Globus pallidus (tissue), 1 donor: ENCODE data around the gene MYBPC2.
A peak's percentile ranks its signal among the peaks of the same experiment; 100 is the strongest.

ENCODE experiments used
- DNase-seq: peaks from one replicate; pipeline ENCODE4 v3.0.0-alpha.2; 2015; ENCODE audit warnings: low spot score

Gene MYBPC2

GRCh38 chr19:50410109-50410508 lies 22.6 kb upstream of the MYBPC2 start:
- no peak for DNase-seq

DNA sequence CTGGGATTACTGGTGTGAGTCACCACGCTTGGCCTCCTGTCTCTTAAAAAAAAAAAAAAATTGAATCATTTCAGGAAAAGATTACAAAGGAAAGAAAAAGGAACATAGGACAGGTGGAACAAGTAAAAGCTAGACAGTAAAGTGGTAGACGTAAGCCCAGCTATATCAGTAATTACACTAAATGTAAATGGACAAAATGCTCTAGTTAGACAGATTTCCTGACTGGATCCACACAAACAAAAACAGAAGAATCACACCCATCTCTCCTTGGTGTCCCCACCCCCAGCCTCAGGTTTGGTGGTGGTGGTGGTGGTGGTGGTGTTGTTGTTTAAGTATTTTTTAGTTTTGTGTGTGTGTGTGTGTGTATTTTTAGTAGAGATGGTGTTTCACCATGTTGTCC lies 20.3 kb upstream of the MYBPC2 start:
- no peak for DNase-seq

GRCh38 chr19:50413096-50413495 lies 19.6 kb upstream of the MYBPC2 start:
- no peak for DNase-seq

- no peak for DNase-seq
Observed at GRCh38 chr19:50413531-50413930, 19.2 kb upstream of the MYBPC2 start.

- peak; percentile 44 for DNase-seq
Observed at GRCh38 chr19:50414864-50415660, 17.6 kb upstream of the MYBPC2 start.

GRCh38 chr19:50415661-50416033 lies 17.0 kb upstream of the MYBPC2 start:
- DNase-seq: no peak

DNA sequence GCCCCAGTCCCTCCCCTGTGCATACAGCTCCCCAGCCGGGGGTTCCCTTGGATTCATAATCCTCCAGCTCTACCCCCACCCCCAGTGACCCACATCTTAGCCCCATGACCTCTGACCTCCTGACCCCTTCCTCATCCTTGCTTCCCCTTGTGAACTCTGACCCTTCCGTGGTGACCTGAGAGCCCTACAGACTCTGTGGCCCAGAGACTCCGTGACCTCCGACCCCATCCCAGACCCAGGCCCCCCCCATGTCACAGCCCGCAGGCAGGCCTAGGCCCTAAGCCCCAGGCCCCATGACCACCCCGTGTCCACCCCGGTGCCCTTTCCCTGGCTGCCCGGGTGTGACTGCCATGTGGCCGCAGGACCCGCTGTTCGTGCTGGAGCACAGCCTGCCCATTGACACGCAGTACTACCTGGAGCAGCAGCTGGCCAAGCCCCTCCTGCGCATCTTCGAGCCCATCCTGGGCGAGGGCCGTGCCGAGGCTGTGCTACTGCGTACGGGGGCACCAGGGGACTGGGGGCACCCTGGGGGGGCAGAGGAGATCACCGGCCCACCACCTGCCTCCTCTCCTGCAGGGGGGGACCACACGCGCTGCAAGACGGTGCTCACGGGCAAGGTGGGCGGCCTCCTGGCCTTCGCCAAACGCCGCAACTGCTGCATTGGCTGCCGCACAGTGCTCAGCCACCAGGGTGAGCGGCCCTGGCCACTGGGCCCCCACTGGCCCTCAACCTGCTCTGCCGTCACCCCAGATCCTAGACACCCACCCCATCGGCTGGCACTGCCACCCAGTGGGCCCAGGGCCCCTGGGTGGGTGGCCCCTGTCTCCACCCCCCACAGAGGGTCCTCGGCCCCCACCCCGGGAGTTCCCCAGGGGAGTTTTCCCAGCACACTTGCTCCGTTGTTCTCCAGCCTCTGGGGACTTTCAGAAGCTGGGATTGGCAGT lies 16.4 kb upstream of the MYBPC2 start:
- no peak for DNase-seq

GRCh38 chr19:50417111-50418081 lies 15.3 kb upstream of the MYBPC2 start:
- DNase-seq: no peak

GRCh38 chr19:50418176-50419021 lies 14.3 kb upstream of the MYBPC2 start, which contains the start of gene SPIB:
TSS of gene SPIB (plus strand) at chr19:50418938. CDS start at chr19:50418963, 25 bp downstream.
- no peak for DNase-seq

GRCh38 chr19:50419022-50419579 lies 13.6 kb upstream of the MYBPC2 start:
- no peak for DNase-seq

DNA sequence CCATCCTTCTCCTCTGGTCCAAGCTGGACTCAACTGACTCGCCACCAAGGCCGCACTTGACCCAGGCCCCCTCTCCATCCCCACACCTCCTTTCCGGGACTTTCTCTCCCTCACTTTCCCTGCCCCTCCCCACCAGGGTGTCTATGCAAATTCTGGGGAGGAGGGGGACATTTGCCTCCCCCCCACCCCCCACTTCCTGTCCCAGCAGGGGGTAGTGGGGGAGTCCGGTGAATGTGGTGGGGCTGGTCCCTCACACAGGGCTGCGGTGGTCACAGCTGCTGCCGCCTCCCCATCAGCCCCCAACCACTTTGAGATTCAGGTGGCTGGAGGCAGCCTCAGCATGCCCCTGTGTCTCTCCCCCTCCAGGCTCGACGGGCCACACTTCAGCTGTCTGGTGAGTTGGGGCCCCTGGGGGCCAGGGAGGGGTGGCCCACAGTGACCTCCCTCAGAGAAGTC lies 13.1 kb upstream of the MYBPC2 start:
- no peak for DNase-seq

- DNase-seq: no peak
Observed at GRCh38 chr19:50420127-50420526, 12.6 kb upstream of the MYBPC2 start.

GRCh38 chr19:50420808-50421207 lies 11.9 kb upstream of the MYBPC2 start:
- DNase-seq: no peak

GRCh38 chr19:50422397-50423278 lies 10.1 kb upstream of the MYBPC2 start:
- DNase-seq: no peak

GRCh38 chr19:50423279-50424113 lies 9.2 kb upstream of the MYBPC2 start:
- no peak for DNase-seq

DNA sequence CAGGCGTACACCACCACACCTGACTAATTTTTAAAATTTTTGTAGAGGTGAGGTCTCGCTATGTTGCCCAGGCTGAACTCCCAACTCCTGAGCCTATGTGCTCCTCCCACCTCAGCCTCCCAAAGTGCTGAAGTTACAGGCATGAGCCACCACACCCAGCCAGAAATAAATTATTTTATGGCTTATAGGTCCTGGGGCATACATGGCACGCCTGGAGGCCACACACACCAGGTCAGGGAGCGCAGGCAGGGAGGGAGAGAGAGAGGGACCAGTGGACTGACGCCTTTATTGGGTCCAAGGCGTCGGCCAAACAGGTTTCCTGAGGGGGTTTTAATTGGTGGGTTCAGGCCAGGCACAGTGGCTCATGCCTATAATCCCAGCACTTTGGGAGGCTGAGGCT lies 7.1 kb upstream of the MYBPC2 start:
- DNase-seq: no peak

DNA sequence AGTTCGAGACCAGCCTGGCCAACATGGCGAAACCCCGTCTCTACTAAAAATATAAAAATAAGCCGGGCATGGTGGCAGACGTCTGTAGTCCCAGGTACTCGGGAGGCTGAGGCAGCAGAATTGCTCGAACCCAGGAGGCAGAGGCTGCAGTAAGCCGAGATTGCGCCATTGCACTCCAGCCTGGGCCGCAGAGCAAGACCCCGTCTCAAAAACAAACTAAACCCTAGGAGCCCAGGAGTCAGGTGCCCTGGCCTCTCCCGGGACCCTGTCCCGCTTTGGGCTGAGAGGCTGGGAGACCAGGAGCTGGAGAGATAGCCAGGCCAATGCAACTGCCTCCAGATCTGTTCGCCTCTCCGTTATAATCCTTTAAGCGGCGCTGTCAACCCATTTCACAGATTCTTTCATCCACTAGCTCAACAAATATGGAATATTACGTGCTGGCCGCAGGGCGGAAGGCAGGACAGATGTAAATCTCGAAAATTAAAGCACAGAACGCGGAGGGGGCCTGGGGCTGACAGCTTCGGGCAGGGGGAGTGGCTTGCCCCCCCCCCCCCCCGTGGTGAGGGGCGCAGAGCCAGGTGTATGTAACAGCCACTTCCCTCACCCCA lies 5.3 kb upstream of the MYBPC2 start:
- no peak for DNase-seq

DNA sequence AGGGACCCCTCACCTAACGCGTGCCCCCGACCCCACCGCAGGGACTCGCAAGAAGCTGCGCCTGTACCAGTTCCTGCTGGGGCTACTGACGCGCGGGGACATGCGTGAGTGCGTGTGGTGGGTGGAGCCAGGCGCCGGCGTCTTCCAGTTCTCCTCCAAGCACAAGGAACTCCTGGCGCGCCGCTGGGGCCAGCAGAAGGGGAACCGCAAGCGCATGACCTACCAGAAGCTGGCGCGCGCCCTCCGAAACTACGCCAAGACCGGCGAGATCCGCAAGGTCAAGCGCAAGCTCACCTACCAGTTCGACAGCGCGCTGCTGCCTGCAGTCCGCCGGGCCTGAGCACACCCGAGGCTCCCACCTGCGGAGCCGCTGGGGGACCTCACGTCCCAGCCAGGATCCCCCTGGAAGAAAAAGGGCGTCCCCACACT lies 4.7 kb upstream of the MYBPC2 start:
- peak; percentile 70 for DNase-seq
